K562 (cell line): ENCODE results near the gene TMEM245. TPM values are rescaled to one million over a fixed set of nuclear protein-coding genes. Genes with fewer than 3 reads are reported as not detected.

Experiments used
- BMI1 ChIP-seq: fragments of 150-350 bp; IDR thresholded peaks from 2 replicates; pipeline ENCODE4 v1.6.1; 2014; ENCODE audit warnings: low read length
- DIDO1 ChIP-seq: fragments of 450-650 bp; IDR thresholded peaks from 2 replicates; pipeline ENCODE4 v1.6.1; 2016; ENCODE audit warnings: low read depth, missing biosample characterization, missing genetic modification characterization
- ELF2 ChIP-seq: fragments of 250-450 bp; sonication (Bioruptor Pico); IDR thresholded peaks from 2 replicates; pipeline ENCODE4 v1.5.0; 2021; ENCODE audit warnings: mild to moderate bottlenecking
- GABPB2 ChIP-seq: fragments of 250-450 bp; sonication (Bioruptor Pico); conservative IDR thresholded peaks from 2 replicates; pipeline ENCODE4 v1.5.1; 2021; ENCODE audit warnings: mild to moderate bottlenecking
- MAFG ChIP-seq: fragments of 450-650 bp; conservative IDR thresholded peaks from 2 replicates; pipeline ENCODE4 v1.6.1; 2016; ENCODE audit warnings: missing genetic modification characterization, missing compliant biosample characterization
- NFE2 ChIP-seq: IDR thresholded peaks from 2 replicates; pipeline ENCODE4 v1.6.1; 2014; ENCODE audit warnings: antibody characterized with exemption, low read depth
- NFYB ChIP-seq: IDR thresholded peaks from 2 replicates; pipeline ENCODE4 v1.6.1; 2011; ENCODE audit warnings: mild to moderate bottlenecking, moderate library complexity; ENCODE audit not compliant: insufficient read length; ENCODE audit errors: extremely low read depth
- NR3C1 ChIP-seq: sonication (generic); formaldehyde crosslinking; IDR thresholded peaks from 2 replicates; pipeline ENCODE4 v1.8.1; 2022; ENCODE audit warnings: missing genetic modification reagents
- PHB2 ChIP-seq: fragments of 450-650 bp; IDR thresholded peaks from 2 replicates; pipeline ENCODE4 v1.6.1; 2017; ENCODE audit warnings: low read depth
- POLR2AphosphoS5 ChIP-seq: IDR thresholded peaks from 2 replicates; pipeline ENCODE4 v1.6.1; 2011; ENCODE audit warnings: mild to moderate bottlenecking, low read depth, low read length, moderate library complexity; ENCODE audit not compliant: control insufficient read depth, insufficient read depth
- SIN3B ChIP-seq: fragments of 450-650 bp; IDR thresholded peaks from 2 replicates; pipeline ENCODE4 v1.6.1; 2017; ENCODE audit warnings: low read depth, mild to moderate bottlenecking, moderate library complexity
- SMARCA5 ChIP-seq: fragments of 450-650 bp; IDR thresholded peaks from 2 replicates; pipeline ENCODE4 v1.6.1; 2016
- TCF3 ChIP-seq: sonication (generic); formaldehyde crosslinking; IDR thresholded peaks from 2 replicates; pipeline ENCODE4 v1.4.0; 2020; ENCODE audit warnings: mild to moderate bottlenecking, missing genetic modification reagents
- ZNF316 ChIP-seq: fragments of 450-650 bp; IDR thresholded peaks from 2 replicates; pipeline ENCODE4 v1.6.1; 2016
- ZNF589 ChIP-seq: fragments of 200-800 bp; sonication (Bioruptor generic); IDR thresholded peaks from 2 replicates; pipeline ENCODE4 v1.6.1; 2016; ENCODE audit warnings: low read depth, missing genetic modification characterization, missing compliant biosample characterization
- ZNF764 ChIP-seq: fragments of 250-450 bp; sonication (Bioruptor Pico); IDR thresholded peaks from 2 replicates; pipeline ENCODE4 v1.4.0; 2020; ENCODE audit warnings: low read depth, mild to moderate bottlenecking, moderate library complexity
- ZSCAN32 ChIP-seq: fragments of 450-650 bp; formaldehyde crosslinking; IDR thresholded peaks from 2 replicates; pipeline ENCODE4 v1.4.0; 2020; ENCODE audit warnings: mild to moderate bottlenecking, moderate library complexity
- polyA plus RNA-seq, 8 experiments: library from polyadenylated mRNA; depleted of rRNA in 4 of 8; stranded (reverse) in 5 of 8; unstranded in 3 of 8; fragments of >200 nt; fragmentation: Nextera tagmentation in 2 of 8; fragmentation: Illumina TruSeq in 1 of 8; extraction: Ambion mirVana in 2 of 8; extraction: Trizol in 1 of 8; gene quantifications; 2 replicates each; pipeline versions ENCODE4 v1.2.1 to v1.2.3, GENCODE V29; 2011 to 2014; ENCODE audit warnings: inconsistent platforms in 1 of 8, missing spikeins in 1 of 8
- total RNA-seq, 7 experiments: library from RNA; depleted of rRNA in 6 of 7; stranded (reverse); fragments of >200 nt in 6 of 7; fragmentation: Illumina TruSeq in 2 of 7; extraction: Trizol in 2 of 7; gene quantifications; 2 replicates each; pipeline versions ENCODE4 v1.2.1 to v1.2.3, GENCODE V29; 2011 to 2021; ENCODE audit warnings: low replicate concordance in 1 of 7
- TF ChIP-seq, protein P1 (sequence below), 2 experiments: IDR thresholded peaks; 2 replicates each; pipeline ENCODE4 v1.6.1; 2012; ENCODE audit warnings: improper control_type of control experiment in 2 of 2, low read depth in 2 of 2, low read length in 2 of 2, borderline replicate concordance in 1 of 2
- TF ChIP-seq, protein P2 (sequence below), 2 experiments: fragments of 250-450 bp in 1 of 2; fragments of 450-650 bp in 1 of 2; sonication (Bioruptor Pico) in 1 of 2; IDR thresholded peaks; 2 replicates each; pipeline versions ENCODE4 v1.6.1 to v1.8.0; 2016 to 2021; ENCODE audit warnings: mild to moderate bottlenecking in 2 of 2, moderate library complexity in 2 of 2, missing compliant biosample characterization in 1 of 2, missing genetic modification characterization in 1 of 2
- TF ChIP-seq, protein P3 (sequence below): sonication (generic); formaldehyde crosslinking; IDR thresholded peaks from 2 replicates; pipeline ENCODE4 v1.8.0; 2023; ENCODE audit warnings: missing genetic modification reagents, mild to moderate bottlenecking, borderline replicate concordance

The TMEM245 gene
- total and polyA plus RNA-seq, 9 of the 15 experiments (the other 6 are each of a cell fraction or from before 2014, with no cell fraction given), result 8.5 to 43.2 (median 24.3) TPM

DNA sequence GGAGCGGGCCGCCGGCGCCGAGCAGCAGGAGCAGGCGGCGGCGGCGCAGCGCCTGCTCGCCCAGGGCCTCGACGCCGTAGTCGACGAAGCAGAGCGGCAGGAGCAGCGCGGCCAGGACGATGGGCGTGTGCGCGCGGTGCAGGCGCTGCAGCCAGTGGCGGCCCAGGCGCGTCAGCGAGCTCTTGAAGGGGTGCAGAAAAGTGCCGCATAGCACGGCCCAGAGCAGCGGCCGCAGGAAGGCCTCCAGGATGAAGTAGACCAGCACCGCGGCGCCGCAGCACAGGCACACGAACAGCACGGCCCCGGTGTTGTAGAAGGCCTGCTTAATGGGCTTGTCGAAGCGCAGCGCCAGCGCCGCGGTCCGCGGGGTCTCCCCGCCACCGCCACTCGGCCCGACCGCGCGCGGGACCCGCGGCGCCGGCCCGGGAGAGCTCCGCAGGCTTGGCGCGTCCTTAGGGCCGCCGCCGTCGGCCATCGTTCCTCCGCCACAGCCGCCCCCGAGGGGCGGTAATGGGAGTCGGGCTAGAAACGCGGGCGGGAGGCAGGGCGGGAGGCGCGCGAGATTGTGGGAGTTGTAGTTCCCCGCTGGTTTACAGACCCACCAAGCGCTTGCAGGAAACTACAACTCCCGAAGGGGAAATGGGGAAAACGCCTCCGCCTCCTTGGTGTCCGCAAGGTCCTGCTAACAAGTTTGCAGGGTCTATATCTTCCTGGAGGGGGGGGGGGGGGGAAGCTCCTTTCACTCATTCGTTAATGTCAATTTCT, at the start of gene TMEM245 (continued):
- TF ChIP-seq, protein P1, sequence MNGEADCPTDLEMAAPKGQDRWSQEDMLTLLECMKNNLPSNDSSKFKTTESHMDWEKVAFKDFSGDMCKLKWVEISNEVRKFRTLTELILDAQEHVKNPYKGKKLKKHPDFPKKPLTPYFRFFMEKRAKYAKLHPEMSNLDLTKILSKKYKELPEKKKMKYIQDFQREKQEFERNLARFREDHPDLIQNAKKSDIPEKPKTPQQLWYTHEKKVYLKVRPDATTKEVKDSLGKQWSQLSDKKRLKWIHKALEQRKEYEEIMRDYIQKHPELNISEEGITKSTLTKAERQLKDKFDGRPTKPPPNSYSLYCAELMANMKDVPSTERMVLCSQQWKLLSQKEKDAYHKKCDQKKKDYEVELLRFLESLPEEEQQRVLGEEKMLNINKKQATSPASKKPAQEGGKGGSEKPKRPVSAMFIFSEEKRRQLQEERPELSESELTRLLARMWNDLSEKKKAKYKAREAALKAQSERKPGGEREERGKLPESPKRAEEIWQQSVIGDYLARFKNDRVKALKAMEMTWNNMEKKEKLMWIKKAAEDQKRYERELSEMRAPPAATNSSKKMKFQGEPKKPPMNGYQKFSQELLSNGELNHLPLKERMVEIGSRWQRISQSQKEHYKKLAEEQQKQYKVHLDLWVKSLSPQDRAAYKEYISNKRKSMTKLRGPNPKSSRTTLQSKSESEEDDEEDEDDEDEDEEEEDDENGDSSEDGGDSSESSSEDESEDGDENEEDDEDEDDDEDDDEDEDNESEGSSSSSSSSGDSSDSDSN (IDR thresholded peaks at IDR 0.05; ENCODE audit: borderline replicate concordance in 1 of 2, low read depth in 2 of 2, low read length in 2 of 2), result peak; percentile 39 to 90; a peak in 2 of 4 replicates
- TF ChIP-seq BMI1, result no peak
- TF ChIP-seq SIN3B, result peak; percentile 81
- TF ChIP-seq ZSCAN32 (CRISPR knock-in tag), result no peak
- TF ChIP-seq ZNF764 (CRISPR knock-in tag), result no peak
- no peak for TF ChIP-seq PHB2
- TF ChIP-seq NFYB, result peak; percentile 35
- TF ChIP-seq NR3C1, result no peak
- no peak for TF ChIP-seq SMARCA5
- TF ChIP-seq NFE2, result no peak
- TF ChIP-seq, protein P2, sequence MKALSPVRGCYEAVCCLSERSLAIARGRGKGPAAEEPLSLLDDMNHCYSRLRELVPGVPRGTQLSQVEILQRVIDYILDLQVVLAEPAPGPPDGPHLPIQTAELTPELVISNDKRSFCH (CRISPR knock-in tag; IDR thresholded peaks at IDR 0.05), result no peak
- TF ChIP-seq, protein P2 (tag; IDR thresholded peaks at IDR 0.05), result peak; percentile 76; the same call in 1 of the 2 replicates
- TF ChIP-seq TCF3, result 0 out of 2 replicates have a peak, but pooled peaks have one; percentile 13
- peak; percentile 86; the same call in 1 of the 2 replicates for TF ChIP-seq ZNF589 (CRISPR knock-in tag)
- TF ChIP-seq, protein P3, sequence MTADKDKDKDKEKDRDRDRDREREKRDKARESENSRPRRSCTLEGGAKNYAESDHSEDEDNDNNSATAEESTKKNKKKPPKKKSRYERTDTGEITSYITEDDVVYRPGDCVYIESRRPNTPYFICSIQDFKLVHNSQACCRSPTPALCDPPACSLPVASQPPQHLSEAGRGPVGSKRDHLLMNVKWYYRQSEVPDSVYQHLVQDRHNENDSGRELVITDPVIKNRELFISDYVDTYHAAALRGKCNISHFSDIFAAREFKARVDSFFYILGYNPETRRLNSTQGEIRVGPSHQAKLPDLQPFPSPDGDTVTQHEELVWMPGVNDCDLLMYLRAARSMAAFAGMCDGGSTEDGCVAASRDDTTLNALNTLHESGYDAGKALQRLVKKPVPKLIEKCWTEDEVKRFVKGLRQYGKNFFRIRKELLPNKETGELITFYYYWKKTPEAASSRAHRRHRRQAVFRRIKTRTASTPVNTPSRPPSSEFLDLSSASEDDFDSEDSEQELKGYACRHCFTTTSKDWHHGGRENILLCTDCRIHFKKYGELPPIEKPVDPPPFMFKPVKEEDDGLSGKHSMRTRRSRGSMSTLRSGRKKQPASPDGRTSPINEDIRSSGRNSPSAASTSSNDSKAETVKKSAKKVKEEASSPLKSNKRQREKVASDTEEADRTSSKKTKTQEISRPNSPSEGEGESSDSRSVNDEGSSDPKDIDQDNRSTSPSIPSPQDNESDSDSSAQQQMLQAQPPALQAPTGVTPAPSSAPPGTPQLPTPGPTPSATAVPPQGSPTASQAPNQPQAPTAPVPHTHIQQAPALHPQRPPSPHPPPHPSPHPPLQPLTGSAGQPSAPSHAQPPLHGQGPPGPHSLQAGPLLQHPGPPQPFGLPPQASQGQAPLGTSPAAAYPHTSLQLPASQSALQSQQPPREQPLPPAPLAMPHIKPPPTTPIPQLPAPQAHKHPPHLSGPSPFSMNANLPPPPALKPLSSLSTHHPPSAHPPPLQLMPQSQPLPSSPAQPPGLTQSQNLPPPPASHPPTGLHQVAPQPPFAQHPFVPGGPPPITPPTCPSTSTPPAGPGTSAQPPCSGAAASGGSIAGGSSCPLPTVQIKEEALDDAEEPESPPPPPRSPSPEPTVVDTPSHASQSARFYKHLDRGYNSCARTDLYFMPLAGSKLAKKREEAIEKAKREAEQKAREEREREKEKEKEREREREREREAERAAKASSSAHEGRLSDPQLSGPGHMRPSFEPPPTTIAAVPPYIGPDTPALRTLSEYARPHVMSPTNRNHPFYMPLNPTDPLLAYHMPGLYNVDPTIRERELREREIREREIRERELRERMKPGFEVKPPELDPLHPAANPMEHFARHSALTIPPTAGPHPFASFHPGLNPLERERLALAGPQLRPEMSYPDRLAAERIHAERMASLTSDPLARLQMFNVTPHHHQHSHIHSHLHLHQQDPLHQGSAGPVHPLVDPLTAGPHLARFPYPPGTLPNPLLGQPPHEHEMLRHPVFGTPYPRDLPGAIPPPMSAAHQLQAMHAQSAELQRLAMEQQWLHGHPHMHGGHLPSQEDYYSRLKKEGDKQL (CRISPR knock-in tag), result 0 out of 2 replicates have a peak, but pooled peaks have one; percentile 4
- no peak for TF ChIP-seq GABPB2
- TF ChIP-seq ELF2 (CRISPR knock-in tag), result 0 out of 2 replicates have a peak, but pooled peaks have one; percentile 22
- peak; percentile 82 for TF ChIP-seq POLR2AphosphoS5
- 0 out of 2 replicates have a peak, but pooled peaks have one; percentile 53 for TF ChIP-seq DIDO1 (tag)
- 0 out of 2 replicates have a peak, but pooled peaks have one; percentile 6 for TF ChIP-seq ZNF316
- no peak for TF ChIP-seq MAFG (tag)
